ENCODE data around the gene PTPN3.

PTPN3 gene

DNA sequence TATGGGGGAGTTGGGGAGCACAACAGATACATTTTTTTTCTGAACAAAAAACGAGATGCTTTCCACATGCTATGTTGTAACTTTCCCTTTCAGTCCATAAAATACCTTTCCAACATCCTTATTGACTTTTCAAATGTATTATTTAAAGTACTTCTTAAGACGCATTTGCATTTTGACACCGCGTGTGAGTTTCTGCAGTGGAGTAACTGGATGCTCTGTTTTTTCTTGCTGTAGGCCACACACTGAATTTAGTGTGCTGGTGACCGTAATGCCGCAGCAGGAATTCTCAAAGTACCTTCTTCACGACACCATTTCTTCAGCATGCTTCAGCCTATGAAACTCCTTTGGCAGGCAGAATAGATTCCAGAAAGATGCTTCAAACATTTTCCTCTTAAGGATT is 163.0 kb downstream of the PTPN3 start:
- DNase-seq = no peak

GRCh38 chr9:109331353-109331752 is 166.8 kb downstream of the PTPN3 start:
- no peak for DNase-seq

GRCh38 chr9:109329638-109330258 is 168.4 kb downstream of the PTPN3 start:
- peak; percentile 42 for DNase-seq

GRCh38 chr9:109328978-109329637 is 169.0 kb downstream of the PTPN3 start:
- no peak for DNase-seq

Measured in NCI-H1436 (cell line).